AG10803 (cell line): ENCODE measurements around the gene EMILIN2.

ENCODE experiments used
- DNase-seq: peaks from one replicate; pipeline ENCODE4 v3.0.0; 2010; ENCODE audit warnings: low read depth
- H3K4me3 ChIP-seq: 2 replicates; pipeline ENCODE4 v1.5.1; 2011; ENCODE audit warnings: mild to moderate bottlenecking, low read length, control low read depth
- TF ChIP-seq, protein P1 (sequence below): conservative IDR thresholded peaks from 2 replicates; pipeline ENCODE4 v1.5.1; 2011; ENCODE audit warnings: mild to moderate bottlenecking, low read length, control low read depth, inconsistent platforms

Gene EMILIN2

GRCh38 chr18:2952605-2953004 is 105.8 kb downstream of the EMILIN2 start:
- H3K4me3 ChIP-seq = no peak overlapping the region
- TF ChIP-seq, protein P1, sequence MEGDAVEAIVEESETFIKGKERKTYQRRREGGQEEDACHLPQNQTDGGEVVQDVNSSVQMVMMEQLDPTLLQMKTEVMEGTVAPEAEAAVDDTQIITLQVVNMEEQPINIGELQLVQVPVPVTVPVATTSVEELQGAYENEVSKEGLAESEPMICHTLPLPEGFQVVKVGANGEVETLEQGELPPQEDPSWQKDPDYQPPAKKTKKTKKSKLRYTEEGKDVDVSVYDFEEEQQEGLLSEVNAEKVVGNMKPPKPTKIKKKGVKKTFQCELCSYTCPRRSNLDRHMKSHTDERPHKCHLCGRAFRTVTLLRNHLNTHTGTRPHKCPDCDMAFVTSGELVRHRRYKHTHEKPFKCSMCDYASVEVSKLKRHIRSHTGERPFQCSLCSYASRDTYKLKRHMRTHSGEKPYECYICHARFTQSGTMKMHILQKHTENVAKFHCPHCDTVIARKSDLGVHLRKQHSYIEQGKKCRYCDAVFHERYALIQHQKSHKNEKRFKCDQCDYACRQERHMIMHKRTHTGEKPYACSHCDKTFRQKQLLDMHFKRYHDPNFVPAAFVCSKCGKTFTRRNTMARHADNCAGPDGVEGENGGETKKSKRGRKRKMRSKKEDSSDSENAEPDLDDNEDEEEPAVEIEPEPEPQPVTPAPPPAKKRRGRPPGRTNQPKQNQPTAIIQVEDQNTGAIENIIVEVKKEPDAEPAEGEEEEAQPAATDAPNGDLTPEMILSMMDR = no peak
- no peak for DNase-seq

DNA sequence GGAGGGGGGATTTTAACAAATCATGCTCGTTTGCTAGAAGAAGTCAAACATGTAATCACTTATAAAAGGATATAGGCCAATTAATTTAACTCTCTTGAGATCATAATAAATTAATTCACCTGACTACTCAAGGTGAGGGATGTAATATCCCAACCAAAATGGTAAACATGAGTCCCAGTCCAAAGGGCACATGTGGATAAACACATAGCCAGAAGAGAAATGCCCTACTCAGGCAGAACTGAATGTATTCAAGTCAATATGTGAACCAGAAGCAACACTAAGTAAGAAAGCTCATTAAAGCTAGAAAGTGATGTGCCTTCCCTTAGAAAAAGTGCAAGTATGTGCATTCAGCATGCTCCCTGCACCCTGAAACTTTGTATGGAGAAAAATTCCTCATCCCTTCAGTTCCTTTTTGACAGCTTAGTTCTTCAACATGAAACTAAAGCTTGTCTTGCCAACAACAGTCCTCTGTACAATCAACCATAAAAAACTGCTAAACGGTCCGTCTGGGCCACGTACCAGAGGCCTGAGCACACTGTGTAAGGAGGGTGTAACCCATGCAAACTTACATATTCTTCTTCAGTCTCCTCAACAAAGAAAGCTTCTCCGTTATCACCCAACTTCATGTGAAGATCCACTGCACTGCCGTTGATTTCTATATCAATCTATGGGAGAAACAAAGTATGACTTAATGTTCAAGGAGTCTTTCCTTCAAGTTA is 107.3 kb downstream of the EMILIN2 start:
- no peak overlapping the region for H3K4me3 ChIP-seq
- TF ChIP-seq, protein P1 = no peak
- DNase-seq = no peak

- no peak for DNase-seq
- H3K4me3 ChIP-seq = no peak overlapping the region
Measured at GRCh38 chr18:2954869-2955645, 108.3 kb downstream of the EMILIN2 start.

DNA sequence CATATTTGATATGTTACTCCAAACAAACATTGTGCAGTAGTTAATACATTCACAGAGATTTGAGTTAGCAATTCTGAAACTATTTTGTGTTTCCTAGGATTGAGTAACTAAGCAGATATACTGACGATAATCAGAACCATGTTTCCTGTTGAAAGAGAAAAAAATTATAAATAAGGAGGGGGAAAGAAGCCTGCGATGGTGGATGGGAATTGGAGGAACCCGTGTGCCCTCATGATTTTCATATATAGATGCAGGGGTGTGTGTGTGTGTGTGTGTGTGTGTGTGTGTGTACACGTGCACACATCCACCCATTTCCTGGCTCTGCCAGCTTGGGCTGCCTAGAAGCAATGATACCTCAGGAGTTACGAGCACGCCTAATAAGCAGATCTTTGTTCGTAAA is 109.2 kb downstream of the EMILIN2 start:
- TF ChIP-seq, protein P1 = no peak
- H3K4me3 ChIP-seq = peak overlapping the region; percentile 26
- peak; percentile 82 for DNase-seq

More at GRCh38 chr18:2954869-2955645, 108.3 kb downstream of the EMILIN2 start:
- TF ChIP-seq, protein P1 = no peak

DNA sequence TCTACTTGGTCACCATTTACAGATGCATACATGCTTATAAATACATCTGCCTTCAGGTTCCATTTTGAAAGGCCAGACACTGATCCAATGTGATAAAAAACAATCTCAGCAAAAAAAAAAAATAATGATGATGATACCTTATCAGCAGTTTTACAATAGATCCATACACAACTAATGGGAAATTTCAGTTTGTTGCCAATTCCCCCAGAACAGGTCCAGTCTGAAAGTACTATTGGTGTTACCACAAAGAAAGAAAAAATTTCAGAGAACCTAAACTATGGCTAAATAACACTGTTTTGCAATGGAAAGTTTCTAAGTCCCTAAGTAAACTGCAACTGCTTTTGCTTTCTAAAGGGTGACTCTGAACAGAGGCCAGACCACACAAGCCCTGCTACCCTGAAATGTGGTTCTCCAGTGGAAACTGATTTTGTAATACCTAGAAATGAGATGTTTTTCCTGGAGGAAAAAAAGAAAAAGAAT is 112.1 kb downstream of the EMILIN2 start:
- H3K4me3 ChIP-seq = no peak overlapping the region
- TF ChIP-seq, protein P1 = no peak
- DNase-seq = peak; percentile 91

DNA sequence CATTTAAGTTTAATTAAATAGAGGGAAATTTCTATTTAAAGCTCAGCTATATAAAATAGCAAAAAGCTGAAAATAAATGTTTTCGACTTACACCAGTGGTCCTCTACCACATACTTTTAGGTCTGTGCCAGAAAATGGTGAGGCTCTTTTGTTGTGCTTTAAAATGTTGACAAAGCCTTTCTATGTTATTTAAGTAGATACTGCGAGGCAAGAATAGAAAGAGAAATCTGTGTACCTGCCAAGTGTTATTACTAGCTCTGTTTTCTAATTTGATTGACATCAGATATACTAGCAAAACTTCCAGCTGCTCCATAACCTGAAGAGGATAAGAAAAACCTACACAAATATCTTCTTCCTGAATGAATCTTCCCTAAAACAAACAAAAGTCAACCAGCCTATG is 112.5 kb downstream of the EMILIN2 start:
- TF ChIP-seq, protein P1 = no peak

More for the DNA sequence above, 112.5 kb downstream of the EMILIN2 start:
- H3K4me3 ChIP-seq = no peak overlapping the region
- DNase-seq = no peak
